ENCODE results near the gene BARHL1. TPM values are rescaled to one million over a fixed set of nuclear protein-coding genes. Genes with fewer than 3 reads are reported as not detected.

Gene BARHL1
- total RNA-seq, 2 experiments from 2014 or later: not detected

DNA sequence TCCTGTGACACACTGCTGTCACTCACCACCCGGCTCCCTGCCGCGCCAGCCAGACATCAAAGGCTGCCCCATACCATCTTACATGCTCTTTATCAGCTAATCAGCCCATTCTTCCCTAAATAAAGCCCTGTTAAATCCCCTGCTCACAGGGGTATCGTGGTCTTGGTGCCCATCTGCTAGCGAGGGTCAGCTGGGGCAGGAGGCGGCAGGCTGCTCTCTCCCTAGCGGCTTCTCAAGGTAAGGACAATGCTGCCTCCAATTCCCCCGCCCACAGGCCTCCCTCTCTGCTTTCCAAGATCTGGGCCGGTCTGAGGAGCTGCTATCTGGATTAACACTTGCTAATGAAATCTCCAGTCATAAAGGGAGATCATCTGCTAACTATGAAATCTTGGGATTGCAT, 26.8 kb downstream of the BARHL1 start:
- no peak for TF ChIP-seq EZH2phosphoT487 (IDR thresholded peaks at IDR 0.05; ENCODE audit: borderline replicate concordance, low read depth, low read length)
- TF ChIP-seq, protein P1, sequence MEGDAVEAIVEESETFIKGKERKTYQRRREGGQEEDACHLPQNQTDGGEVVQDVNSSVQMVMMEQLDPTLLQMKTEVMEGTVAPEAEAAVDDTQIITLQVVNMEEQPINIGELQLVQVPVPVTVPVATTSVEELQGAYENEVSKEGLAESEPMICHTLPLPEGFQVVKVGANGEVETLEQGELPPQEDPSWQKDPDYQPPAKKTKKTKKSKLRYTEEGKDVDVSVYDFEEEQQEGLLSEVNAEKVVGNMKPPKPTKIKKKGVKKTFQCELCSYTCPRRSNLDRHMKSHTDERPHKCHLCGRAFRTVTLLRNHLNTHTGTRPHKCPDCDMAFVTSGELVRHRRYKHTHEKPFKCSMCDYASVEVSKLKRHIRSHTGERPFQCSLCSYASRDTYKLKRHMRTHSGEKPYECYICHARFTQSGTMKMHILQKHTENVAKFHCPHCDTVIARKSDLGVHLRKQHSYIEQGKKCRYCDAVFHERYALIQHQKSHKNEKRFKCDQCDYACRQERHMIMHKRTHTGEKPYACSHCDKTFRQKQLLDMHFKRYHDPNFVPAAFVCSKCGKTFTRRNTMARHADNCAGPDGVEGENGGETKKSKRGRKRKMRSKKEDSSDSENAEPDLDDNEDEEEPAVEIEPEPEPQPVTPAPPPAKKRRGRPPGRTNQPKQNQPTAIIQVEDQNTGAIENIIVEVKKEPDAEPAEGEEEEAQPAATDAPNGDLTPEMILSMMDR (conservative IDR thresholded peaks at IDR 0.05; ENCODE audit: low read length): no peak
- Histone ChIP-seq H3K79me2 (ENCODE audit: insufficient read depth, low read depth, low read length) (no peaks in the 10 kb centered on the region), H4K20me1 (ENCODE audit: insufficient read depth, low read length) (no peaks in the 10 kb centered on the region), H3K27ac (ENCODE audit: low read depth, low read length, poor library complexity, severe bottlenecking) (no peak overlapping the region), H2AFZ (ENCODE audit: low read length) (no peak overlapping the region), H3K9me3 (ENCODE audit: low read length) (no peaks in the 10 kb centered on the region), H3K4me2 (ENCODE audit: low read length) (no peak overlapping the region), H3K36me3 (ENCODE audit: insufficient read depth, low read length) (peaks cover 89% of the 10 kb centered on the region), H3K4me3 (ENCODE audit: low read depth, low read length, poor library complexity, severe bottlenecking) (no peak overlapping the region), H3K4me1 (ENCODE audit: insufficient read depth, low read length, poor library complexity, severe bottlenecking) (no peaks in the 10 kb centered on the region), H3K9me2 (ENCODE audit: insufficient read depth, low read length) (no peaks in the 10 kb centered on the region)
- CTCF ChIA-PET (ENCODE audit: unreplicated experiment): no interaction called here
- no TSS peak for BruUV-seq (replicated peaks)
- DNase-seq (ENCODE audit: low spot score): no peak
- intact Hi-C loops (cut with micrococcal nuclease; ENCODE audit: unreplicated experiment): no loop called here
- POLR2A ChIA-PET: no interaction called here

DNA sequence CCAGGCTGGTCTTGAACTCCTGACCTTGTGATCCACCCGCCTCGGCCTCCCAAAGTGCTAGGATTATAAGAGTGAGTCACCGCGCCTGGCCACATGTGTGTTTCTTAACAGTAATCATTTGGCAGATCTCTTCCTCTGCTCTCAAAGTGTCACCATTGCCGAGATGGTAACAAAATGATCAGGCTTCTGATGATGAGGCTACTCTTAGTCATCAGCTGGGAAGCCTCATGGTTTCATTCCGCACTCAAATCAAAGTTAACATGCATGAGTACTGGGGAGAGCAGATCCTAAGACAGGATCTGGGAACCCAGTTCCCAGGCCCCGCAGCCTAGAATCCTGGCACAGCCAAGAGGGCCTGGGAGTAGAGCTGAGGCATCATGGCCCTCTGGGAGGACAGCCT, 27.4 kb downstream of the BARHL1 start:
- peaks cover 90% of the 10 kb centered on the region for H3K36me3 ChIP-seq (ENCODE audit: insufficient read depth, low read length)
- intact Hi-C loops (cut with micrococcal nuclease; ENCODE audit: unreplicated experiment): no loop called here
- no peaks in the 10 kb centered on the region for H3K9me3 ChIP-seq (ENCODE audit: low read length)
- ChIA-PET POLR2A (interaction anchor here (0.6 kb wide), 1 partner anchor 141 kb away, joined by 6 read pairs; no protein-coding TSS in a partner anchor), CTCF (ENCODE audit: unreplicated experiment) (no interaction called here)
- TF ChIP-seq, protein P1 (conservative IDR thresholded peaks at IDR 0.05; ENCODE audit: low read length): no peak
- TF ChIP-seq EZH2phosphoT487 (IDR thresholded peaks at IDR 0.05; ENCODE audit: borderline replicate concordance, low read depth, low read length): no peak
- H3K4me3 ChIP-seq (ENCODE audit: low read depth, low read length, poor library complexity, severe bottlenecking): no peak overlapping the region
- BruUV-seq (replicated peaks): no TSS peak
- H3K4me2 ChIP-seq (ENCODE audit: low read length): no peak overlapping the region
- H2AFZ ChIP-seq (ENCODE audit: low read length): no peak overlapping the region
- no peak for DNase-seq (ENCODE audit: low spot score)
- H3K9me2 ChIP-seq (ENCODE audit: insufficient read depth, low read length): no peaks in the 10 kb centered on the region
- H3K79me2 ChIP-seq (ENCODE audit: insufficient read depth, low read depth, low read length): no peaks in the 10 kb centered on the region
- H4K20me1 ChIP-seq (ENCODE audit: insufficient read depth, low read length): no peaks in the 10 kb centered on the region
- H3K4me1 ChIP-seq (ENCODE audit: insufficient read depth, low read length, poor library complexity, severe bottlenecking): no peaks in the 10 kb centered on the region
- H3K27ac ChIP-seq (ENCODE audit: low read depth, low read length, poor library complexity, severe bottlenecking): no peak overlapping the region

DNA sequence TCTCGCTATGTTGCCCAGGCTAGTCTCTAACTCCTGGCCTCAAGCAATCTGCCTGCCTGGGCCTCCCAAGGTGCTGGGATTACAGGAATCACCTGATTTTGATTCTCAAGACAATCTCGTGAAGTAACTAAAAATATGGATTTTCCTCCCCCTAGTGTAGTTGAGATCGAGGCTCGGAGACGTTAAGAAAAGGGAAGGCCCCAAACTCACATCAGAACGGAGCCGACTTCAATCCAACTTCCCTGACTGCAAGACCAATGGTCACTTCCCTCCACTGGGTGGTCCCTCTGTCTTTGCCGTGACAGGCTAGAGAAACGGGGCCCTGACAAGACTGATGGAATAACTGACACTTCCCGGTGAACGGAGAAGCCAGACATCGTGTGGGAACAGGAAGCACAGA, 28.3 kb downstream of the BARHL1 start:
- no peaks in the 10 kb centered on the region for H4K20me1 ChIP-seq (ENCODE audit: insufficient read depth, low read length)
- intact Hi-C loops (cut with micrococcal nuclease; ENCODE audit: unreplicated experiment): no loop called here
- H3K36me3 ChIP-seq (ENCODE audit: insufficient read depth, low read length): peaks cover 90% of the 10 kb centered on the region
- DNase-seq (ENCODE audit: low spot score): no peak
- no peak overlapping the region for H2AFZ ChIP-seq (ENCODE audit: low read length)
- H3K9me2 ChIP-seq (ENCODE audit: insufficient read depth, low read length): no peaks in the 10 kb centered on the region
- ChIA-PET CTCF (ENCODE audit: unreplicated experiment) (no interaction called here), POLR2A (no interaction called here)
- TF ChIP-seq EZH2phosphoT487 (IDR thresholded peaks at IDR 0.05; ENCODE audit: borderline replicate concordance, low read depth, low read length): no peak
- TF ChIP-seq, protein P1 (conservative IDR thresholded peaks at IDR 0.05; ENCODE audit: low read length): no peak
- no peaks in the 10 kb centered on the region for H3K9me3 ChIP-seq (ENCODE audit: low read length)
- no peak overlapping the region for H3K4me3 ChIP-seq (ENCODE audit: low read depth, low read length, poor library complexity, severe bottlenecking)
- H3K4me1 ChIP-seq (ENCODE audit: insufficient read depth, low read length, poor library complexity, severe bottlenecking): no peaks in the 10 kb centered on the region
- no peak overlapping the region for H3K27ac ChIP-seq (ENCODE audit: low read depth, low read length, poor library complexity, severe bottlenecking)
- BruUV-seq (replicated peaks): no TSS peak
- no peaks in the 10 kb centered on the region for H3K79me2 ChIP-seq (ENCODE audit: insufficient read depth, low read depth, low read length)
- H3K4me2 ChIP-seq (ENCODE audit: low read length): no peak overlapping the region

Measured in OCI-LY7 (cell line).